Thymus (tissue), 11 donors: ENCODE results near the gene TSPAN11. TPM values are rescaled to one million over a fixed set of nuclear protein-coding genes. Genes with fewer than 3 reads are reported as not detected.

Experiments used
- DNase-seq, 9 donors: peaks; one replicate each; pipeline ENCODE4 v3.0.0-alpha.2; 2013; ENCODE audit warnings: low spot score in 9 of 9, low read depth in 6 of 9, missing footprints in 1 of 9
- H3K27ac ChIP-seq, 2 donors: one replicate each; pipeline ENCODE4 v1.5.1; 2013; ENCODE audit warnings: control low read depth in 1 of 2, low read depth in 1 of 2, low read length in 1 of 2, mild to moderate bottlenecking in 1 of 2, moderate library complexity in 1 of 2
- H3K27me3 ChIP-seq, 2 donors: one replicate each; pipeline ENCODE4 v1.5.1; 2013; ENCODE audit warnings: low read length in 1 of 2; ENCODE audit not compliant: control insufficient read depth in 2 of 2, insufficient read depth in 1 of 2
- H3K36me3 ChIP-seq, 2 donors: one replicate each; pipeline ENCODE4 v1.5.1; 2013; ENCODE audit warnings: low read length in 1 of 2, mild to moderate bottlenecking in 1 of 2, moderate library complexity in 1 of 2; ENCODE audit not compliant: control insufficient read depth in 2 of 2, insufficient read depth in 2 of 2
- H3K4me1 ChIP-seq, 2 donors: one replicate each; pipeline ENCODE4 v1.5.1; 2013; ENCODE audit warnings: low read length in 2 of 2; ENCODE audit not compliant: control insufficient read depth in 2 of 2, insufficient read depth in 2 of 2
- H3K4me3 ChIP-seq, 2 donors: one replicate each; pipeline ENCODE4 v1.5.1; 2013; ENCODE audit warnings: low read length in 2 of 2, control low read depth in 1 of 2, mild to moderate bottlenecking in 1 of 2
- H3K9me3 ChIP-seq, 2 donors: one replicate each; pipeline ENCODE4 v1.5.1; 2013; ENCODE audit warnings: low read length in 1 of 2, mild to moderate bottlenecking in 1 of 2; ENCODE audit not compliant: control insufficient read depth in 2 of 2, insufficient read depth in 1 of 2
- WGBS: extraction: QIAGEN DNeasy Blood & Tissue Kit; methylation state at CpG from one replicate; pipeline ENCODE4 v1.1.7; 2013; 5-methylcytosine and 5-hydroxymethylcytosine counted together
- polyA plus RNA-seq: library from polyadenylated mRNA; stranded (reverse); fragments of 200-250 nt; gene quantifications from one replicate; pipeline ENCODE4 v1.2.3, GENCODE V29; 2013
- total RNA-seq: library from RNA; stranded (reverse); fragments of 120-200 nt; gene quantifications from one replicate; pipeline ENCODE4 v1.2.4, GENCODE V29; 2013
- donor health status: healthy.

TSPAN11 gene
- total and polyA plus RNA-seq, 2 donors, result 0.21 to 0.85 TPM

DNA sequence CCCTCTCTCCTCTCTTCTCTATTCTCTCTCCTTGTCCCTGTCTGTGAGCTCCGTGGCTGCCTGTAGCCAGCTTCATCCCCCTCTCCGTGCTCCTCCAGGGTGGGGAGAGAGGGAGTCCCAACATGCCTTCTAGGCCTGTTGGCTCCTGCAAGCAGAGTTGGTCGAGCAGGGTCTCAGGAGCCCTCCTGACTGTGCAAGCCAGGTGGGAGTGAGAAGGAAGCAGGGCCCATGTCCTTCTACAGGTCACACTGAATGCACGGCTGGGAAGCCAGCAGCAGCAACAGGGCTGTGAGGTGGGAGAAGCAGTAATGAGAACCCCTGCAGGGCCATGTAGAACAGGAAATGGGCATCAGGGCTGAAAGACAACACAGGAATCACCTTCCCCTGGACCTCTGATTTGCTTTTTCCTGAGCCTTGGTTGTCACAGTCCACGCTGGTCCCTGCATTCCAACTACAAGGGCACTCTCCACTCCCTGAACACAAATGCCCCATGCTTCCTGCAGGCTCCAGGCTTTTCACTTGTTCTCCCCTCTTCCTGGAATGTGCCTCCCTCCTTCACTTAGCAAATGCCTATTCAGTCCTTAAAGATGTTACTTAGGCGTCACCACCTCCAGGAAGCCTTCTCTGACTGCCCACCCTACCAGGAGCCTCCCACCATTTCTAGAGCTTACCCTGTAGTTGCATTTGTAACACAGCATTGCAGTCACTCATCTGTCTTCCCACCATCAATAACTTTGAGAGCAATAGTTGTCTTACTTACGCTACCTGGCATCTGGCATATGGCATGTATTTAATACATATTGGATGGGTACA, 51.2 kb downstream of the TSPAN11 start:
- H3K4me1 ChIP-seq, result peaks cover 0 to 23% of the 10 kb centered on the region in 2 donors
- 87% methylated on average over 7 of the region's 7 CpGs for WGBS
- DNase-seq, result no peak
- H3K4me3 ChIP-seq, result no peak overlapping the region
- H3K27me3 ChIP-seq, result peaks cover 0 to 12% of the 10 kb centered on the region in 2 donors
- H3K9me3 ChIP-seq, result no peaks in the 10 kb centered on the region
- no peak overlapping the region for H3K27ac ChIP-seq
- H3K36me3 ChIP-seq, result no peaks in the 10 kb centered on the region

DNA sequence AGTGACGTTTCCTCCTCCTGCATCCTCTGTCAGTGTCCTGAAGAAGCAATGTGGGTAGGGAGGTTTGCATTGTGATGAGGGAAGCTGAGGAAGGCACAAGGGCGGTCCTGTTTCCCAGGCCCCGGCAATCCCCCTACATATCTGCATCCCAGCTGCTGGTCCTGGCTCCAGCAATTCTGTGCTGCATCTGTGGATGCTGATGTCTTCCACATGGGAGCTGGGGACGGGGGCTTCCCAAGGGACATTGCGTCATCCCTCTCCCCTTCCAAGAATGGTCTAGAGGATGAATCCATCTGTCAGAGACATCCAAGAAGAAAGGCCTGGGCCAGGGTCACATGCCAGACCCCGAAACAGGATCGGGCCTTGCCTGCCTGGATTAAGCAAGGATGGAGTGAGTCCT, 52.1 kb downstream of the TSPAN11 start:
- WGBS, result 97% methylated on average over 7 of the region's 7 CpGs
- H3K27me3 ChIP-seq, result peaks cover 0 to 5% of the 10 kb centered on the region in 2 donors
- DNase-seq, result no peak
- H3K36me3 ChIP-seq, result no peaks in the 10 kb centered on the region
- H3K27ac ChIP-seq, result no peak overlapping the region
- no peak overlapping the region for H3K4me3 ChIP-seq
- H3K4me1 ChIP-seq, result peaks cover 0 to 23% of the 10 kb centered on the region in 2 donors
- no peaks in the 10 kb centered on the region for H3K9me3 ChIP-seq

DNA sequence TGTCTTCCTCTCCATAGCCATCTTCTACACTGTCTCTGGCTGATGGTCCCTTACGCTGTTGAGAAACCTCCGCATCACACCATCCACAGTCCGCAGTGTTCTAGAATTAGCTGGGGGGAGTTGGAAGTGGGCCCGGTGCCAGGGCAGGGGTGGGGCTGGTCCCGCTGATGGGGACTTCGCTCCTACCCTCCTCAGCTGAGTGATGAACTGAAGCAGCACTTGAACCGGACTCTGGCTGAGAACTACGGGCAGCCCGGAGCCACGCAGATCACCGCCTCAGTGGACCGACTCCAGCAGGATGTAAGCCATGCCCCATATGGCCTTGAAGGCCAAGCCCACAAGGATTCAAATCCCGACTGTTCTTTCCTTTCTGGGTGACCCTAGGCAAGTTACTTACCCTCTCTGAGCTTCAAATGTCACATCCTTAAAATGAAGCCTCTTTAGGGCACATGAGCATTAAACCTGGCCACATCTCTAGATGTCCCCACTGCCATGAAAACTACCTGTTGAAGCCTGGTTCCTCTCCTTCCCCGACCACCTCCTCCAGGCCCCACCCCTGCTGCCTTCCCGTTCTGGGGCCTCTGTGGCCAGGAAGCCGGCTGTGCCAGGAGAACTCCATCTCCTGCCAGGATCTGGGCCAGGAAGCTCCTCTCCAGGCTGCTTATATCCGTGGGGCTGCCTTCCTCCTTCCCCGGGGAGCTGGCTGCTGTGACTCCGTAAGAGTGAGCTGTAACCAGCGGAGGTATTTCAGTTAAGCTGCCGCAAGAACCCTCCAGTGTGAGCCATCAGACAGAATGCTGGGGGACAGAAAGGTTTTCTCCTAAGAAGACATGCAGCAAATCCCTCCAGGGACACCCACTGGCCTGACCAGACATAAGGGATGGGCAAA, 53.1 kb downstream of the TSPAN11 start:
- Histone ChIP-seq H3K9me3 (no peaks in the 10 kb centered on the region), H3K4me1 (peaks cover 0 to 23% of the 10 kb centered on the region in 2 donors), H3K27me3 (peaks cover 0 to 4% of the 10 kb centered on the region in 2 donors), H3K4me3 (no peak overlapping the region), H3K36me3 (no peaks in the 10 kb centered on the region), H3K27ac (no peak overlapping the region)
- DNase-seq, result no peak
- 82% methylated on average over 21 of the region's 21 CpGs for WGBS

DNA sequence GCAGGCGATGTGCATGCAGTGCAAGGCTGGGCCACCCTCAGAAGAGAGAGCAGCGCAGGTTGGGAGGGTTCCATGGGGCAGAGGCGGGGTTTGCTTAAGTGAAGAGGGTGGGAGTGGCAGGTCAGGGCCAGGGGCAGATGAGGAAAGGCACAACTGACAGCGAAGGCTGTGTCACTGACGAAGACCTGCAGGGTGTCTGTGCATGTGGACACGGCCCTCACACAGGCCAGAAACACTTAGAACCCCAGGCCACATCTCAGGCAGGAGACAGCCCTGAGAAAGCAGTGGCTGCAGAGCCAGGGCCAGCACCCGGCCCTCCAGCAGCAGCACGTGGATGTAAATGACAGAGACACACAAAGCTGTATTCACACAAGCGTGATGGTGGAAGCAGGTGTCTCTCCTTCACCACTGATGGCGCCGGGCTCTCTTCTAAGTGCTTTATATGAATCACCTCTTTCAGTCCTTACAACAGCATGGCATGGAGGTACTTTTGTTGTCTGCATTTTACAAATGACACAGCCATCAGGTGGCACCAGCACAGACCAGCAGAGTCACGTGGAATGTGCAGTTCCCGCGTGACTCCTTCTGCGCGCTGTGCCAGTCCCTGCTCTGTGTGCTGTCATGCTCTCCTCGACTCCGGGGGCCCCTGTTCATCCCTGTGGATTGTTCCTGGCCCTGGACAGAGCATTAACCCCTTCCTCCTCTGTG, 54.6 kb downstream of the TSPAN11 start:
- no peaks in the 10 kb centered on the region for H3K27me3 ChIP-seq
- no peaks in the 10 kb centered on the region for H3K36me3 ChIP-seq
- DNase-seq, result no peak
- H3K27ac ChIP-seq, result no peak overlapping the region
- WGBS, result 91% methylated on average over 18 of the region's 18 CpGs
- H3K4me3 ChIP-seq, result no peak overlapping the region
- peaks cover 0 to 32% of the 10 kb centered on the region in 2 donors for H3K4me1 ChIP-seq
- no peaks in the 10 kb centered on the region for H3K9me3 ChIP-seq

- Histone ChIP-seq H3K9me3 (no peaks in the 10 kb centered on the region), H3K4me1 (peaks cover 0 to 35% of the 10 kb centered on the region in 2 donors), H3K27me3 (no peaks in the 10 kb centered on the region), H3K4me3 (no peak overlapping the region), H3K27ac (no peak overlapping the region), H3K36me3 (no peaks in the 10 kb centered on the region)
- DNase-seq, result no peak
- WGBS, result 97% methylated on average over 12 of the region's 12 CpGs
These were observed 55.9 kb downstream of the TSPAN11 start for GRCh38 chr12:30982413-30982812.

- peak in 7 of 9 donors; percentile 25 to 78 (median 55) for DNase-seq
- WGBS, result 74% methylated on average over 7 of the region's 7 CpGs
These were observed 59.4 kb downstream of the TSPAN11 start for GRCh38 chr12:30985814-30986452.

GRCh38 chr12:30988086-30988485, 61.5 kb downstream of the TSPAN11 start:
- Histone ChIP-seq H3K4me3 (no peak overlapping the region), H3K36me3 (no peaks in the 10 kb centered on the region), H3K4me1 (peaks cover 23 to 67% of the 10 kb centered on the region in 2 donors), H3K27ac (peak overlapping the region in 1 of 2 donors; percentile 85), H3K9me3 (peaks cover 0 to 5% of the 10 kb centered on the region in 2 donors), H3K27me3 (no peaks in the 10 kb centered on the region)
- 95% methylated on average over 9 of the region's 9 CpGs for WGBS
- no peak for DNase-seq

More at GRCh38 chr12:30985814-30986452, 59.4 kb downstream of the TSPAN11 start:
- Histone ChIP-seq H3K9me3 (no peaks in the 10 kb centered on the region), H3K36me3 (no peaks in the 10 kb centered on the region), H3K4me3 (no peak overlapping the region), H3K27ac (no peak overlapping the region), H3K27me3 (no peaks in the 10 kb centered on the region), H3K4me1 (peaks cover 20 to 70% of the 10 kb centered on the region in 2 donors)

- DNase-seq, result peak in 1 of 9 donors; percentile 53
- H3K27ac ChIP-seq, result peak overlapping the region in 1 of 2 donors; percentile 85
- WGBS, result 73% methylated on average over 9 of the region's 9 CpGs
These were observed 62.2 kb downstream of the TSPAN11 start for GRCh38 chr12:30988646-30989286.

More at GRCh38 chr12:30988646-30989286, 62.2 kb downstream of the TSPAN11 start:
- H3K27me3 ChIP-seq, result no peaks in the 10 kb centered on the region
- no peak overlapping the region for H3K4me3 ChIP-seq
- H3K36me3 ChIP-seq, result no peaks in the 10 kb centered on the region
- peaks cover 23 to 67% of the 10 kb centered on the region in 2 donors for H3K4me1 ChIP-seq
- peaks cover 0 to 5% of the 10 kb centered on the region in 2 donors for H3K9me3 ChIP-seq
